AML-193 (cell line): ENCODE data around the gene TMEM54.

Source experiments
- DNase-seq, 2 experiments: peaks; one replicate each; lab custom pipeline; 2025; lab: John Stamatoyannopoulos, UW

Gene TMEM54

DNA sequence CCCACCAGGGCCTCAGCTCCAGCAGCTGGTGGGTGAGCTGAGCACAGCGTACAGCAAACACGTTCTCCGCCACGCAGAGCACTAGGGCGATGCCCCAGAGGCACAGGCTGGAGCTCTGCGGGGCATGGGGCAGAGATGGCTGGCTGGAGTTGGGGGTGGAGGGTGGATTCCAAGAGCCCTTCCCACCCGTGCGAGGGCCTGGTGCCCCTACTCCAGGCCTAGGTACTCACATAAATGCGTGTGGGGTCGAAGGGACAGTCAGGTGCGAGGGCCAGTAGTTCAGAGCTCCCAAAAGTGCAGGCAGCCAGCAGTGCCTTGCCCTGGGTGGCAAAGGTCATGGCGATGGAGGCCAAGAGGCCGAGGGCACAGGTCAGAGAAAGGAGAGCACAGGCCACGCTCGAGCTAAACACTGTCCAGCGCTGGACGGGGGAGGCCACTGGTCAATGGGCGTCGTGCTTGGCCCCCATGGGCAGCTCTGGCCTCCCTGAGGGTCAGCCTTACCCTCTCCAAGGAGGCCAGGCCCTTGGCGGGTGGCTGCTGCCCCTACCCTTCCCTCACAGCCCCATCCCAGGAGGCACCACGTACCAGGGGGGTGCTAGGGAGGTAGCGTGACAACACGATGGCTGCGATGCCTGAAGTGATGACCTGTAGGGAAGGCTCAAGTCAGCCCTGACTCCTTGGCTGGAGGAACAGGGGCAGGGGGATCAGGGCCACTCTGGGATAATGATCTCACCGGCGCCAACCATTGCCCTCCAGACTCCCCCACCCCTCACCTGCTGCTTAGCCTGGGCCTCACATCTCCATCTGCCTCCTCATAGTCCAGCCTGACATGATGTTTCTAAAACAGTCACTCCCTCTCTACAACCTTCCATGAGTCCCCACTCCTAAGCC lies 5.6 kb downstream of the TMEM54 start:
- DNase-seq = no peak

DNA sequence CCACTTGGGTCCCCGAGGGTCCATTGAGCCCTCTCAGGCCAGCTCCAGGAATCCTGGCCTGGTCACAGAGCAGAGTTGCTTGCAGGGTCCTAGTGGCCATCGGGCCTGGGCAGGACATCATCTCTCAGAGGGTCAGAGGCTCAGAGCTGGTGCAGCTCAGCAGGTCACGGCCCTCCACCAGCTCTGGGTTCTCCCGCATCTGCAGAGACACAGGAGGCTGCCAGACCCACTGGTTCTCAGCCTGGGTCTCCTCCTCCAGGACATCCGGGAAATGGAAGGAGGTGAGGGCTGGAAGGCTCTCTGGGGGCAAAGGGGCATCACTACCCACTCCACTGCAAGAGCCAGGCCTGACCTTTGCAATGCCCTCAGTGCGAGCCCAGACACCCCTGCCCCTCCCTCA lies 6.5 kb downstream of the TMEM54 start:
- DNase-seq = no peak

DNA sequence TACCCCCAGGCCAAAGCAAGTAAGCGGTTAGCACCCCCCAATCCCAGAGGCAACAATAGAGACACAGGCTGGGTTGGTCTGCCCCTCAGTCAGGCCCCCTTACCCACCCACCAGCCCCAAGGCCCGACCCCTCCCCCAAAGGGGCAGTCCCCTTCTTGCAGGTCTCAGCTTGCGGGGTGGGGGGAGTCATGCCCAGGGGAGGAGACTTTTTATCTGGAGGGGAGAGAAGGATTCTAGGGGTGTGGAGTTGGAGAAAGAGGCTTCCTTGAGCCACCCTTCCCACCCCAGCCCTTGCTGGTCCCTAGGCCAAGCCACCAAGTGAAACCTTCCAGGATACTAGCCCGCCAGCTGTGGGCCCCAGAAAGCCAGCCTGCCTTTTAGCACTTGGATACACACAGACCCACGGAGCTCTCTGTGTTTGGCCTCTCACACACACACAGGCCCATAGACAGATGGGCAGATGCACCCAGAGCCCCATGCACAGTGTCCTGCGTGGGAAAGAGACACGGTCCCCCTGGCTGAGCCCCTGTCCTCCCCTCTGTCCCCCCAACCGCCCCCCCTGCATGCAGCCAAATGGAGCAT lies 7.1 kb downstream of the TMEM54 start:
- DNase-seq = no peak

DNA sequence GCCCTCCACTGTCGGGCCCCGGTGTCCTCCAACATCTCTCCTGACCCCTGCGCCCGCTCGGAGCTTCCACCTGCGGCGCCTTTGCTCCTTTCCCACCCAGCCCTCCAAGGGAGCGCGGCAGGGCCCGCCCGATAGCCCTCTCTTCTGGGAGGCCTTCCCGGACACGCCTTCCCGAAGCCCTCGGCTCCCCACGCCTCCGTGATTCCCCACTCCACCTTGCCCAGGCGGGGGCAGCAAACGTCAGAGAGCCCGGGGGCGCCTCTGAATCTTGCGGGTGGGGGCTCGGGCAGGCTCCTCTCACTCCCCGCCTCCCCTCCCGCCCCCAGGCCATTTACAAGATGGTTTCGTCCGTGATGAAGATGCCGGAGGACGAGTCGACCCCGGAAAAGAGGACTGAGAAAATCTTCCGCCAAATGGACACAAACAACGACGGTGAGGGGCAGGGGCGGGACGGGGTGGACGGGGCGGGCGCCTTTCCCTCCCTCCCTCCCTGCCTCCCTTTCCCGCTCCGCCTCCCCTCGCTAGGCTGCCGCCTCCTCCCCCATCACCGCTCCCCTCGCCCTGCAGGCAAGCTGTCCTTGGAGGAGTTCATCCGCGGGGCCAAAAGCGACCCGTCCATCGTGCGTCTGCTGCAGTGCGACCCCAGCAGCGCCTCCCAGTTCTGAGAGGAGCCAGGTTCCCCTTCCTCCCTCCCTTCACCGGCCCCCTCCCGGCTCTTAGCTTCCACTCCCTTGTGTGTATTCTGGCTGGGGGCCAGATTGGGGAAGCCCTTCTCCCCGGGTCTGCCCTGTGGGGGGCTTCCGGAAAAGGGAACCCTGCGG lies 7.8 kb downstream of the TMEM54 start:
- no peak for DNase-seq

DNA sequence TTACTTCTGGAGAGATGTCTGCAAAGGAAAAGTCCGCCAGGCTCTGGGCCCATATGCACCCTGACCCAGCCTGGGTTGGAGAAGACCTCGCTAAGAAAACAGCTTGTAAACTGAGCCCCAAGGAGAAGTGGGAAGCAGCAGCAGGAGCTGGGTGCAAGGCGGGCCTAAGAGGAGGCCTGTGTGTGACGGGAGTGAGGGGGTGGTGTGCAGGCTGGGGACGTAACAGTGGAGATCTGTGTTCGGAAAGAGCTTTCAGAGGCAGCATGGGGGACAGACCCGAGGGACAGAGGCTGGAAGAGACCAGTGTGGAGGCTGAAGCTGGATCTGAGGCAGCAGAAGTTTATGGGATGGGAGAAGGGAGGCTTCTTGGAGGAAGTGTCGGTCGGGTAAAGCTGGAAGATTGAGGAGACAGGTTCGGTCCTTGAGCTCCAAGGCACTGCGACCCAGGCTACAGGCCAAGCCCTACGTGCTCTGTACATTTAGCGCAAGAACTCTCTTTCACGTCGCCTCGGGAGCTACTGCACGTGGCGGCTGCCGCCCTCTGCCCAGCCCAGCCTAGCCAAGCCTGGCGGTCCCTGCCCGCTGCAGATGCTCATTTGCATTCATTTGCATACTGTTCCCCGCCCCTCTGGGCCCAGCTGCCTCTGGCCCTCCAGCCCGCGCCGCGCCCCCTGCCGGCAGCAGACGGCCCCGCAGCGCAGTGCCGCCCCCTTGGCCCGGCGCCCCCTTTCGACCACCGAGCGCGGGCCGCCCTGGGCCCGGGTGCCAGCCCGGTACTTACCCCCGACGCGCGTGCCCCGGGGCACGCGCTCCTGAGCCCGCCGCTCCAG lies 8.6 kb downstream of the TMEM54 start:
- no peak for DNase-seq

DNA sequence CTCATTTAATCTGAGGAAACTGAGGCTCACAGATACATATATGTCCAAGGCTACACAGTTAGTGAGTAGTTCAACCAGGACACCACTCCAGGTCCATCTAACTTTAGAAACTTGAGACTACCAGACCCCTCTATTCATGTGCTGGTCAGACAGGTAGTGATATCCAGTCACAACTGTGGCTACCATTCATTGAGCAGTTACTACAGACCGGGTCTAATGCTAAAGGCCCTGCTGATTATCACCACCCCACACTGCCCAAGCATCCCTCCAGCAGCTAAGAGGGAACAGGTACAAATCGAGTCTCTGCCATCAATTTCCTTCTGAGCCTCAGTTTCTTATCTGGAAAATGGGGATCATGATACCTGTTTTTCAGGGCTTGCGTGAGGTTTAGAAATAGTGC lies 9.6 kb downstream of the TMEM54 start:
- no peak for DNase-seq

DNA sequence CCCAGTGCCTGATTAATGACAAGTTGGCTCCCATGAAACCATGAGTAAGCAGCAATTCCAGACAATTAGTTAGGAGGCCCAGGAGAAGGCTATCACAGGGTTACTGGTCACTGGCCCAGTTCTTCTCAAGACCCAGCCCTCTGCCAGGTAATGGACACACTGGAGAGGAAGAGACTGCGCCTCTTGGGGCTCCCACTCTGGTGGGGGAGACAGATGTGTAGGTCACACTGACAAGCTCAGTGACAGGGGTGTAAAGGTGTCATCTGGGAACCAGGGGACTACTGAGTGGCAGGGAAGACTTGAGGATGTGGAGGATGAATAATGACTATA lies 10.0 kb downstream of the TMEM54 start:
- no peak for DNase-seq

DNA sequence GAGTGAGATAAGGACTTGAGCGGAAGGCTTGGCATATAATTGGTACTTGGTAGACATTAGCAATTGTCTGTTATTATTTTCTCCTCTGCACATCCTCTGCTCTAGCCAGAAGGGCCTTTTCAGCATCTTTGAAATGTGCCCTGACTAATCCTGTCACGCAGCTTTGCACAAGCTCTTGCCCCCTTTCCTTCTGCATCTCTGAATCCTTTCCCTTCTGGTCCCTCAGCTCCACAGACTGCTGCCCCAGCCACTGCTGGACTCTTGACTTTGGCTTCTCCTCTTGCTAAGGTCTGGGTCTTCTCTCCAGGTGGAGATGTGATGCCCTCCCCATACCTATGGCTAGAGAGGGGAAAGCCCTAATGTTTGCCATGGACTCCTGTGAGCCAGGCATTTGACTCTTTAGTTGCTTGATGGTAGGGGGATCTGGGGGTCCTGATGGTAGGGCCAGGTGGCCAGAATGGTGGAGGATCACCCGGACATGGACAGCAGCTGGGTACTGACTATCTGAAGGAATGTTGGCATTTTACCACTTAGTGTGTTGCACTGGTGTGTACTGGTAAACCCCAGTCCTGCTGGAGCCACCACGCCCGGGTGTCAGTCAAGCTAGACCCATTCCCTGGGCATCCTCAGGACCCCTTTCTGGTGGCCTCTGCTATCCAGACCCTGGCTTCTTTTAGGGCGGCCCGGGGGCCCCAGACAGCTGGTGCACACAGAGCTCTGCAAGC lies 10.5 kb downstream of the TMEM54 start:
- DNase-seq = no peak

DNA sequence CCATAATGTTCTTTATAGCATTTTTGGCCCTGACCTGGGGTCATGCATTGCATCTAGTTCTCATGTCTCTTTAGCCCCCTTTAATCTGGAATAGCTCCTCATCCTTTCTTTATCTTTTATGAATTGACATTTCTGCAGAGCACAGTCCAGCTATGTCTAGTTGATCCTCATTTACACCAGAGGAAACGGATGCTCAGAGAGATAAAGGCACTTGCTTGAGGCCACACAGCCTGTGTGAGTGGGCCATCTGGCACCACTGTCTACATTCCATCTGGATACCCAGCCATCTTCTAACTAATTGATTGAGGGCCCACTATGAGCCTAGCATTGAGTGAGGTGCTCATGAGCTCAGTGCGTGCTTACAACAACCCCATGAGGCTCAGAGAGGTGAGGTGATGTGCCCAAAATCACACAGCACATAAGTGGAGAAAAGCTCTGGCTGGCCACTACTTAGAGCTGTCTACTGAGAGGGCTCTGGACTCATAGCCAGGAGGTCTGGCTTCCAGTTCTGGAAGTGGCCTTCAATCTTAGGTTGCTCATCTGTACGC lies 11.4 kb downstream of the TMEM54 start:
- no peak for DNase-seq

DNA sequence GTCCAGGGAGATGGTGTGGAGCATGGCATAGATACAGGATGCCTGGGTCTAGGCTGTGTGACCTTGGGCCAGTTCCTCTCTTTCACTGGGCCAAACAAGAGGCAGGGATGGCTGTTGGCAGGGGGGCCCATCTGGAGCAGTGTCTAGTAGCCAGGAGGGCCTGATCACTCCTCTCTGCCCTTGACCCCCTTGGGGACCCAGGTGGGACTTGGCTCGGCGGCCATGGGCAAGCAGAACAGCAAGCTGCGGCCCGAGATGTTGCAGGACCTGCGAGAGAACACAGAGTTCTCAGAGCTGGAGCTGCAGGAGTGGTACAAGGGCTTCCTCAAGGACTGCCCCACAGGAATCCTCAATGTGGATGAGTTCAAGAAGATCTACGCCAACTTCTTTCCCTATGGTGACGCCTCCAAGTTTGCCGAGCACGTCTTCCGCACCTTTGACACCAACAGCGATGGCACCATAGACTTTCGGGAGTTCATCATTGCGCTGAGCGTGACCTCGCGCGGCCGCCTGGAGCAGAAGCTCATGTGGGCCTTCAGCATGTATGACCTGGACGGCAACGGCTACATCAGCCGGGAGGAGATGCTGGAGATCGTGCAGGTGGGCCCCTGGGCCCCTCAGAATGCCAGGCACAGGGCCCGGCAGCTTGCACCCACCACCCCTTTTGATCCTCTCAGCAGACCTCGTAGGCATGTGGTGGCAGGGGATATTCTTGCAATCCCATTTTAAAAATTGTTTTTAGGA lies 12.3 kb downstream of the TMEM54 start:
- DNase-seq = no peak

DNA sequence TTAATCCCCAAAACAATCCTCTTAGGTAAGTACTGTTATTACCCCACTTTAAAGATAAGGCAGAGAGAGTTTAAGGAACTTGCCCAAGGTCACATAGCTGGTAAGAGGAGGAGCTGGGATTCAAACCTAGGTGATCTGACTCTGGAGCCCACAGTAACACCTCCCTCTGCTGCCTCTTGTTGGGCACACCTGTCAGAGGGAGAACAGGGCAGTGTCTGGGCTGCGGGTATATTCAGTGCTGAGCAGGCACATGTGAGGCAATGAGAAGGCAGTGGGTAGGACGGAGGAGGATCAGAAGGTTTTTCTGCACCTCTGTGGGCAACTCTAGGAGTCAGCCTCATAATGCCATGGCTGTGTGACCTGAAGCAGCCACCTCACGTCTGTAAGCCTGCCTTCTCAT lies 13.1 kb downstream of the TMEM54 start:
- DNase-seq = no peak

DNA sequence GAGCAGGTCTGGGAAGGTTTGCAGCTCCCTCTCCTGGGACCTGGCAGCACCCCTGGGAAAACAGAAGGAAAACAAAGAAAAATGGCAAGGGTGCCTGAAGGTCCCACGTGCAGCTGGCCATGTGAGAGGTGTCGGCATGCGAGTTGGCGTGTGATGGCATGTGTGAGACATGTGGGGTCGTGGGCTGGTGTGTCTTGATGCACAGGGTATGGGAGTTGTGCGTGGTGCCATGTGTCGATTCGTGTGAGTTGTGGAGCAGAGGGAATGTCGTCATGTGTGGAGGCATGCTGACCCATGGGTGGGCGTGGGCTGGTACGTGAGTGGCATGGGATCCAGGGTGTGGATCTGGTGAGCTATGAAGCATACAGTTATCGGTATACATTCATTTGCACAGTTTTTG lies 13.6 kb downstream of the TMEM54 start:
- DNase-seq = no peak

DNA sequence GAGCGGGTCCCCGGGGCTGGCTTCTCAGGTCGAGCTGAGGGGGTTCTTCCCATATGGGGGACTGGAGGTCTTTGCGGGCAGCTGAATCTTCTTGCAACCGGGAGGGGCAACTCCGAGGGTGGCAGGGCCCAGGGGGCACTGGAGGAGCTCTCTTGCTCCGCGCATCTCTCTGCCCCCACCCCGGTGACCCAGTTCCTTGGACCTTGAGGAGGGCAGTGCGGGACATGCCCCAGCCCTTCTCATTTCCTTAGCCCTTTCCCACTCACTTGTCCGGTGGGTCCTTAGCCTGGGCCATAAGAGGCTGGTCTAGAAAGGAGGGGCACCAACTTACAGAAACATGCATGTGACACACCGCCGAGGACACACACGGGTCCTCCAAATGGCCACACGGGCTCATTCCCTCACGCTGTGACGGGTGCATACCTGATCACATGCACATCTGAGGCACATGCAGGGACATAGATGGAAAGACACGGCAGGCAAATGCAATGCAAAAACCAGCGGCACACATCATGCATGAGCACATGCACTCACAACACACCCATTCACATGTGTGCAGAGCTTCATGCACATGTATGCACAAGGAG lies 14.3 kb downstream of the TMEM54 start:
- DNase-seq = no peak

DNA sequence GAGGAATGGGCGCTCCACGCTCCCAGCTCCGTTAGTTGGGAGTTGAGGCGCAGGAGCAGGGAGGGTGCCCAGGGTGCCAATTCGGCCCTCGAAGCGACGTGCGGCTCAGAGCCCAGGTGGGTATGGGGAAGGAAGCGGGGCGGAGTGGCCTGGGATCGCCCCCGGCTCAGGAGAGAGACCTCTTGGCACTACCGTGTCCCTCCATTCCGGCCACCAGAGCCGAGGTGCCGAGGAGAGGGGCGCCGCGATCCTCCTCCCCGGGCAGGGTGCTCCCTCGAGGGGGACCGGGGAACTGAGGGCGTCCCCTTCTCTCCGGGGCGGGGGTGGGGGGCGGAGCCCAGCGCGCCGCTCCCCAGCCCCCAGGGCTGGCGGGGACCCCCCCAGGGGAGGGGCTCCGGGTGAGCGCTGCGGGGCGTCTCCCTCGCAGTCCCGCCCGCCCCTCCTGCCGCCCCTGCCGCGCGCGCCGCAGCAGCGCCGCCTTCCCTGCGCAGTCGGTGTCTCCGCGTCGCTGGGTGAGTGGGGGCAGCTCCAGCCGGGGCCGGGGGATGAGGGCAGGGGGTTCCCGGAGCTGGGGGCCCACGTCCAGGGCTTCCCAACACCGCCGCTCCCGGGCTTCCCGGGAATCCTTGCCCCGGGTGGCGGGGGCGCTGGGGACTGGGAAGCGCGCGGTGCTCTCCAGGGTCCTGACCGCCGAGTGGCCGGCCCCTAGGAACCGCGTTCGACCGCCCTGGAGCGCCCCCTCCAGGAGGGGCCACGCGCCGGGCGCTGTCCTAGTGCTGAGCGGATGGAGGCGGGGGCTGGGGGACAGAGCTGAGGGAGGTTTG lies 15.0 kb downstream of the TMEM54 start, which contains the start of gene HPCA:
Gene HPCA (plus strand): TSS at position 488 of the 824 bp plus-strand sequence. CDS start 2,408 bp downstream, outside the sequence.
- no peak for DNase-seq

DNA sequence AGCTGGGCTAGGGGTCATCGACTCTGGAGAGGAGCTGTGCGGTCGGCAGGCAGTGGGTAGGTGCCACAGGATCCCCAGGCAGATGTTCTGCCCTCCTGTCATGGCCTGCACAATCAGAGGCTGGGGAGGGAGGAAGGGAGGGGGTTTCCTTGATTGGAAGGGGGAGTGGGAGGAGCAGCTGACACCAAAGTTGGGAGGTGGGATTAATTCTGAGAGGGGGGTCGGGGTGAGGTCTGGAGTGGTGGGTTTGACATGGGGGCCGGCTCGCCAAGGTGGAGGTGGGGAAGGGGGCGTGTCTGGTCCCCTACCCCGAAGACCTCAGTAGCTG lies 15.5 kb downstream of the TMEM54 start:
- DNase-seq = no peak

DNA sequence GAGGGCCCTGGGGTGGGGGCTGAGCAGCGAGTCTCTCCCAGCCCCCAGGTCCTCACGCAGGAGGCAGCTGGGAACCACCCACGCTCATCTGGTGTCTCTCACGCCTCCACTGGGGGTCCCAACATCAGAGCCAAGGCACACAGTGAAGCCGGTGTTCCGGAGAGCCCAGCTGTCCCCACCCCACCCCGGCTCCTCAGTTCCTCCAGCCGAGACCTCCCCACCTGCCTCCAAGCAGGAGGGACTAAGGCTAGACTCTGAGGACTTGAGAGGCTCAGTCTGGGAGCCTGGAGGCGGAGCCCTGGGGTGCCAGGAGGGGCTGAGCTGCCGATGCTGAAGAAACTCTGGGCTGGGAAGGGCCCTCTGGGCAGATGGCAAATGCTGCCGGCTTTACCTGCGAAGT lies 16.5 kb downstream of the TMEM54 start:
- no peak for DNase-seq

DNA sequence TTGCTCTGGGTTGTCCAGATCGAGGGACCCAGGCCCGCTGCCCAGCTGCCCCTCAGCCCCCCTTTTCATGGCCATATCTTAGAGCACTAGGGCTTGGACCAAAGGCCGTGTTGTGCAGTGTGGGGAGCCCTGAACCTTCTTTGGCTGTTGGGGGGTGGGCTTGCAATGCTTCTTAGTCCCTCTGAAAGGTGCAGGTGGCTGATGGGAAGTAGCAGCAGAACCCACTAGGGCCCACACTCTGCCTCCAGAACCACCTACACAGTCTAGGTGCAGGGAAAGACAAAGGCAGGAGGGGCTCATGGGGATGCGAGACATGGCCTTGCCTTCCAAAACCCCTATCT lies 17.2 kb downstream of the TMEM54 start:
- no peak for DNase-seq

DNA sequence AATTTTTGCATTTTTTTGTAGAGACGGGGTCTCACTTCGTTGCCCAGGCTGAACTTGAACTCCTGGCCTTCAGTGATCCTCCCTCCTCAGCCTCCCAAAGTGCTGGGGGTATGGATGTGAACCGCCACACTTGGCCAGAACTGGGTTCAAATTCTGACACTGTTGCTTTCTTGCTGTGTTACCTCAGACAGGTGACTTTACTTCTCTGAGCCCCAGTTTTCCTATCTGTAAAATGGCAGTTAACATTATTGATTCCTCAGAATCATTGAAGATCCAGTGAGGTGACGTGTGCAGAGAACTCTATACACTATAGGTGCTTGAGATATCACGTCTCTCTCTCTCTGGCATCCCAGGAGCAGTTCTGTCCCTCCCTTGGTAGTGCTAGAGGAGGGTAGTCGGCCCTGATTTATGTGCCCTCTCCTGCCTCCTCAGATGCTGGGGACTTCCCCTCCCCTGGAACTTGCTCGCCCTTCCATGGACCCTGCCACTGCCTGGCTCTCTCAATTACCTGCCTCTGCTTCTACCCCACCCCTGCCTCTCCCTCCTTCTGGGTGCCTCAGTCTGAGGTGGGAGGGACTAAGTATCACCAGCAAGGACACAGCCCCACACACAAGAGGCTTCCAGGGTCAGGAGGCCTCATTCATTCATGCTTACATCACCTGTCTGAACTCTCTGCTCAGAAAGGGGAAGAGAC lies 17.7 kb downstream of the TMEM54 start:
- no peak for DNase-seq
